ENCODE measurements around the gene AOPEP. TPM values are rescaled to one million over a fixed set of nuclear protein-coding genes. Genes with fewer than 3 reads are reported as not detected.
A peak's percentile ranks its signal among the peaks of the same experiment; 100 is the strongest.

The AOPEP gene
- total and polyA plus RNA-seq, 2 donors (not counting 1 experiment from before 2014, with no cell fraction given) = 66.1 to 94.1 TPM

DNA sequence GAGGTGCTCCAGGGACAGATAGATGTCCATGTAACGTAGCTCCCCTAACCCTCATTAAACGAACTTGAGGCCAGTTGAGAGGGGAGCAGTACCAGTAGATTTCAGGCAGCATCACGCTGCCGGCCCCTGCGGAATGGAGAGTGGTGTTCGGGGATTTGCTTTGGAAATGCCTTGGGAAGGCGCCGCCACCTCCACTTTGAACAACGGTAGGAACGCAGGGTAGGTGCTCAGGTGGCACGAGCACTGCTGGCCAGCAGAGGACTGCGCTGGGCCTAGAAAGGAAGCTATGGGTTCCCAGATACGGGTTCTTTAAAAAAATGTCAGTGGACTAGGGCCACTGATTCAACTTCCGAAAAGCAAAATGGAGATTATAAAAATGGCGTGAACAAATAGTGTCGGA is 319.3 kb downstream of the AOPEP start:
- H3K4me2 ChIP-seq (ENCODE audit: extremely low read depth, insufficient read depth, low read length) = no peak overlapping the region
- no peak overlapping the region for H3K27ac ChIP-seq (ENCODE audit: insufficient read depth, low read length)
- H3K9ac ChIP-seq (ENCODE audit: insufficient read depth, low read length) = no peak overlapping the region
- no peaks in the 10 kb centered on the region for H3K9me3 ChIP-seq (ENCODE audit: control insufficient read depth, insufficient read depth, low read depth, low read length)
- TF ChIP-seq EZH2 (IDR thresholded peaks at IDR 0.05; ENCODE audit: low read length, missing control alignments) = no peak
- TF ChIP-seq, protein P1, sequence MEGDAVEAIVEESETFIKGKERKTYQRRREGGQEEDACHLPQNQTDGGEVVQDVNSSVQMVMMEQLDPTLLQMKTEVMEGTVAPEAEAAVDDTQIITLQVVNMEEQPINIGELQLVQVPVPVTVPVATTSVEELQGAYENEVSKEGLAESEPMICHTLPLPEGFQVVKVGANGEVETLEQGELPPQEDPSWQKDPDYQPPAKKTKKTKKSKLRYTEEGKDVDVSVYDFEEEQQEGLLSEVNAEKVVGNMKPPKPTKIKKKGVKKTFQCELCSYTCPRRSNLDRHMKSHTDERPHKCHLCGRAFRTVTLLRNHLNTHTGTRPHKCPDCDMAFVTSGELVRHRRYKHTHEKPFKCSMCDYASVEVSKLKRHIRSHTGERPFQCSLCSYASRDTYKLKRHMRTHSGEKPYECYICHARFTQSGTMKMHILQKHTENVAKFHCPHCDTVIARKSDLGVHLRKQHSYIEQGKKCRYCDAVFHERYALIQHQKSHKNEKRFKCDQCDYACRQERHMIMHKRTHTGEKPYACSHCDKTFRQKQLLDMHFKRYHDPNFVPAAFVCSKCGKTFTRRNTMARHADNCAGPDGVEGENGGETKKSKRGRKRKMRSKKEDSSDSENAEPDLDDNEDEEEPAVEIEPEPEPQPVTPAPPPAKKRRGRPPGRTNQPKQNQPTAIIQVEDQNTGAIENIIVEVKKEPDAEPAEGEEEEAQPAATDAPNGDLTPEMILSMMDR (conservative IDR thresholded peaks at IDR 0.05 in 1 of 2, IDR thresholded peaks at IDR 0.05 in 1 of 2; ENCODE audit: low read depth in 1 of 2, low read length in 2 of 2) = no peak
- H2AFZ ChIP-seq (ENCODE audit: low read length) = no peak overlapping the region
- no peak for DNase-seq (ENCODE audit: low read depth in 2 of 2)
- no peaks in the 10 kb centered on the region for H3K27me3 ChIP-seq (ENCODE audit: control insufficient read depth, insufficient read depth, low read length)
- peaks cover 69% of the 10 kb centered on the region for H3K79me2 ChIP-seq (ENCODE audit: control insufficient read depth, insufficient read depth, low read length)
- no peaks in the 10 kb centered on the region for H4K20me1 ChIP-seq (ENCODE audit: control insufficient read depth, extremely low read depth, insufficient read depth, low read length)
- H3K4me3 ChIP-seq (replicated peaks in 1 of 4; ENCODE audit: control extremely low read depth in 1 of 4, insufficient read depth in 1 of 4, low read depth in 3 of 4, low read length in 4 of 4) = no peak overlapping the region
- H3K36me3 ChIP-seq (ENCODE audit: control insufficient read depth, insufficient read depth, low read length) = peaks cover 4% of the 10 kb centered on the region
- H3K4me1 ChIP-seq (ENCODE audit: control insufficient read depth, extremely low read depth, insufficient read depth, low read length) = no peaks in the 10 kb centered on the region

DNA sequence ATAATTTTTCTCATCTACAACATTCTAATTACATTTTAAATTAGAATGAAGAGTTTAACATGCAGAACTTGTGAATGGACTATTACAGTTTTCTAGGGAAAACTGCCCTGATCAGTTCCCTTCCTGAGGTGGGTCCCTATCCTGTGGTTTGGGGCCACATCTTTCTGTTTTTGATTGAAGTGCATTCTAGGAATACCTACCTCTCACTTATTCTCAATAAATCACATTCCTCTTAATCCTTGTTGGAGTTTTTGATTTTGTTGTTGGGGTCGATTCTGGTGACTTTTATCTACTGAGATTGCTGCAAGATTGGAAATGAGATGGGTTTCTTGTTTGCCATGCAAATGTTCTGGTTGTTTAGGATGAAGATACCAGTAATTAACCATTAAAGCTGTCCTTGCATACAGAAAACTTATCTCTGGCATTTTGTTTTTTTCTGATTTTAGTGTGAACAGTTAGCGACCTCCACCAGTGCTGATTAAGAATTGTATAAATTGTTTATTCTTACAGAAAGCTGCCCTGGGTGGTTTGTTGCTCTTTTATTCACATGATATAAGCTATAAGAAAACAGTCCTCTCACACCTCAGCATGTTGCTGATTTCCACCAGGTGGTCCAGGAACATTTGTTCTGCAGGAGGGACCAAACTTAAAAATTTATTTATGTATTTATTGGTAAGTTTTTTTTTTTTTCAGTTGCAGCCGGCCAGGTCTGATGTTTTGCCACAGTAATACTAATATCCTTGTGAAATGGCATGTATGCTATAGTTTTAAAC is 321.1 kb downstream of the AOPEP start:
- Histone ChIP-seq H3K4me1 (ENCODE audit: control insufficient read depth, extremely low read depth, insufficient read depth, low read length) (no peaks in the 10 kb centered on the region), H3K9ac (ENCODE audit: insufficient read depth, low read length) (no peak overlapping the region), H4K20me1 (ENCODE audit: control insufficient read depth, extremely low read depth, insufficient read depth, low read length) (no peaks in the 10 kb centered on the region), H3K79me2 (ENCODE audit: control insufficient read depth, insufficient read depth, low read length) (peaks cover 68% of the 10 kb centered on the region), H3K36me3 (ENCODE audit: control insufficient read depth, insufficient read depth, low read length) (peaks cover 4% of the 10 kb centered on the region), H3K4me3 (replicated peaks in 1 of 4; ENCODE audit: control extremely low read depth in 1 of 4, insufficient read depth in 1 of 4, low read depth in 3 of 4, low read length in 4 of 4) (peak overlapping the region in 2 of 4 experiments; percentile 35 to 71), H3K27ac (ENCODE audit: insufficient read depth, low read length) (no peak overlapping the region), H2AFZ (ENCODE audit: low read length) (no peak overlapping the region), H3K4me2 (ENCODE audit: extremely low read depth, insufficient read depth, low read length) (peak overlapping the region; percentile 46), H3K9me3 (ENCODE audit: control insufficient read depth, insufficient read depth, low read depth, low read length) (no peaks in the 10 kb centered on the region), H3K27me3 (ENCODE audit: control insufficient read depth, insufficient read depth, low read length) (no peaks in the 10 kb centered on the region)
- DNase-seq (ENCODE audit: low read depth in 2 of 2) = no peak
- TF ChIP-seq EZH2 (IDR thresholded peaks at IDR 0.05; ENCODE audit: low read length, missing control alignments) = no peak
- TF ChIP-seq, protein P1 (conservative IDR thresholded peaks at IDR 0.05 in 1 of 2, IDR thresholded peaks at IDR 0.05 in 1 of 2; ENCODE audit: low read depth in 1 of 2, low read length in 2 of 2) = no peak

DNA sequence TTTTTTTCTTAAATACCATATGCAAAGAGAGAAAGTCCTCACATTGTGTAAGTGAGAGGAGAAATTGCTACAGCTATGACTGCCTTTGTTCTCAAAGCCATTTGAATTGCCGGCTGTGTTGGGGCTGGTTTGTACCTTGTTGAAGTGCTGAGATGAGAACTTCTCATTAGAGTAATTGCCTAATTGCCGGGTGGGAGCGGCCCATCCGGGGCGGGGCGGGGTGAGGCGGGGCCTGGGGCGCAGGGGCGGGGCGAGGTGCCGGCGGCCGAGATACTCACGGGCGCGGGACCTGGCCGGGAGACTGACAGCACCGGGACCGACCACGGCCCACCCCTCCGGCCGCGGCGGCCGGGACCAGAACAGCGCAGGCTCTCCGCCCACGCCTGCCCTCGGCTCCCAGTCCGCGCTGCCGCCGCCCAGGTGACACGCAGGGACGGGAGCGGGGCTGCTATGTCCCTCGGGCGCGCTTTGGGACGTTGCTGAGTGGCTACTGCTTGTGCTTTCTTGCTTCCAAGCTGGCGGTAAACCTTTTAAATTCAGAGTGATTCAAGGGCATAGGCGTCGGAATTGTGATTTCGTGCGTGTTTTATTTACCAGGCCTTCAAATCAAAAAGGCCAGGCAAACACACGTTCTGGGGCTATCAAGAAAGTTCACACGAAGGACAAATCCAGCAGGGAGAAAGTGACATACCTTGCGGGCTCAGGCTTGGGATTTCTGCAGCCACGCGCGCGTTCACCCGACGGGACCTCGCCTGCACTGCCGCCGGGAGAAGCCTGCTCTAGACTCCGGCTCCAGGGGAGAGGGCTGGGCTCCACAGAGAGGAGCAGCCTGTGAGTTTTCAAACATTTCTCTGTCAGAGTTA is 322.0 kb downstream of the AOPEP start:
- H4K20me1 ChIP-seq (ENCODE audit: control insufficient read depth, extremely low read depth, insufficient read depth, low read length) = no peaks in the 10 kb centered on the region
- H3K4me1 ChIP-seq (ENCODE audit: control insufficient read depth, extremely low read depth, insufficient read depth, low read length) = peaks cover 2% of the 10 kb centered on the region
- H2AFZ ChIP-seq (ENCODE audit: low read length) = no peak overlapping the region
- peaks cover 4% of the 10 kb centered on the region for H3K36me3 ChIP-seq (ENCODE audit: control insufficient read depth, insufficient read depth, low read length)
- peak overlapping the region; percentile 71 for H3K27ac ChIP-seq (ENCODE audit: insufficient read depth, low read length)
- H3K9ac ChIP-seq (ENCODE audit: insufficient read depth, low read length) = peak overlapping the region; percentile 74
- peaks cover 72% of the 10 kb centered on the region for H3K79me2 ChIP-seq (ENCODE audit: control insufficient read depth, insufficient read depth, low read length)
- TF ChIP-seq, protein P1 (conservative IDR thresholded peaks at IDR 0.05 in 1 of 2, IDR thresholded peaks at IDR 0.05 in 1 of 2; ENCODE audit: low read depth in 1 of 2, low read length in 2 of 2) = no peak
- no peak for TF ChIP-seq EZH2 (IDR thresholded peaks at IDR 0.05; ENCODE audit: low read length, missing control alignments)
- no peaks in the 10 kb centered on the region for H3K9me3 ChIP-seq (ENCODE audit: control insufficient read depth, insufficient read depth, low read depth, low read length)
- H3K27me3 ChIP-seq (ENCODE audit: control insufficient read depth, insufficient read depth, low read length) = no peaks in the 10 kb centered on the region
- H3K4me2 ChIP-seq (ENCODE audit: extremely low read depth, insufficient read depth, low read length) = peak overlapping the region; percentile 95
- DNase-seq (ENCODE audit: low read depth in 2 of 2) = peak; percentile 36 to 58
- H3K4me3 ChIP-seq (replicated peaks in 1 of 4; ENCODE audit: control extremely low read depth in 1 of 4, insufficient read depth in 1 of 4, low read depth in 3 of 4, low read length in 4 of 4) = peak overlapping the region; percentile 62 to 74 (median 70)
